Neuronal stem cell (in vitro differentiated cells): Measurements from ENCODE around the gene MADD.

ENCODE experiments used
- DNase-seq: peaks from one replicate; pipeline ENCODE4 v3.0.0-alpha.2; 2013; ENCODE audit warnings: low spot score
- H2AFZ ChIP-seq: one replicate; pipeline ENCODE4 v1.6.1; 2013; ENCODE audit warnings: mild to moderate bottlenecking, low read length, inconsistent platforms
- H2AK5ac ChIP-seq: 2 replicates; pipeline ENCODE4 v1.6.1; 2013; ENCODE audit warnings: low read depth, mild to moderate bottlenecking, inconsistent platforms, low read length, moderate library complexity, mixed read lengths
- H2BK120ac ChIP-seq: 2 replicates; pipeline ENCODE4 v1.6.1; 2013; ENCODE audit warnings: low read depth, mild to moderate bottlenecking, inconsistent platforms, low read length, moderate library complexity, mixed read lengths
- H2BK12ac ChIP-seq: one replicate; pipeline ENCODE4 v1.6.1; 2013; ENCODE audit warnings: low read length, inconsistent platforms
- H2BK15ac ChIP-seq: 2 replicates; pipeline ENCODE4 v1.6.1; 2013; ENCODE audit warnings: mild to moderate bottlenecking, low read length, inconsistent platforms, mixed read lengths
- H2BK5ac ChIP-seq: one replicate; pipeline ENCODE4 v1.6.1; 2013; ENCODE audit warnings: inconsistent platforms, mild to moderate bottlenecking, low read length, moderate library complexity
- H3K14ac ChIP-seq: one replicate; pipeline ENCODE4 v1.6.1; 2013; ENCODE audit warnings: low read length, inconsistent platforms
- H3K18ac ChIP-seq: 2 replicates; pipeline ENCODE4 v1.6.1; 2013; ENCODE audit warnings: low read length, inconsistent platforms
- H3K23ac ChIP-seq: 2 replicates; pipeline ENCODE4 v1.6.1; 2013; ENCODE audit warnings: low read depth, mild to moderate bottlenecking, mixed read lengths, low read length, inconsistent platforms; ENCODE audit not compliant: poor library complexity
- H3K27ac ChIP-seq: replicated peaks from 3 replicates; pipeline ENCODE4 v1.5.1; 2013; ENCODE audit warnings: low read length, inconsistent platforms
- H3K27me3 ChIP-seq, 3 experiments: 2 replicates each; pipeline ENCODE4 v1.6.1; 2013; ENCODE audit warnings: low read length in 3 of 3, mild to moderate bottlenecking in 2 of 3, inconsistent platforms in 1 of 3, low read depth in 1 of 3, mixed read lengths in 1 of 3, moderate library complexity in 1 of 3; ENCODE audit not compliant: control insufficient read depth in 3 of 3, insufficient read depth in 3 of 3
- H3K36me3 ChIP-seq, 2 donors: replicated peaks in 1 of 2; 2 replicates each; pipeline ENCODE4 v1.6.1; 2013; ENCODE audit warnings: low read length in 2 of 2; ENCODE audit not compliant: control insufficient read depth in 2 of 2, insufficient read depth in 2 of 2
- H3K4ac ChIP-seq: 2 replicates; pipeline ENCODE4 v1.6.1; 2013; ENCODE audit warnings: inconsistent platforms, mild to moderate bottlenecking, low read length, moderate library complexity
- H3K4me1 ChIP-seq, 2 donors: 1 replicate in 1 of 2; 2 replicates in 1 of 2; pipeline ENCODE4 v1.6.1; 2013; ENCODE audit warnings: low read length in 2 of 2, low read depth in 1 of 2; ENCODE audit not compliant: control insufficient read depth in 2 of 2, insufficient read depth in 1 of 2
- H3K4me2 ChIP-seq: one replicate; pipeline ENCODE4 v1.6.1; 2013; ENCODE audit warnings: mild to moderate bottlenecking, low read length, inconsistent platforms; ENCODE audit not compliant: insufficient read depth, poor library complexity, severe bottlenecking
- H3K4me3 ChIP-seq, 2 donors: 2 replicates each; pipeline ENCODE4 v1.5.1; 2013; ENCODE audit warnings: low read length in 2 of 2, mild to moderate bottlenecking in 2 of 2, inconsistent platforms in 1 of 2, moderate library complexity in 1 of 2
- H3K79me1 ChIP-seq: one replicate; pipeline ENCODE4 v1.6.1; 2013; ENCODE audit warnings: low read depth, mild to moderate bottlenecking, inconsistent platforms, low read length, moderate library complexity
- H3K9ac ChIP-seq: one replicate; pipeline ENCODE4 v1.6.1; 2013; ENCODE audit warnings: mild to moderate bottlenecking, low read depth, low read length, inconsistent platforms; ENCODE audit not compliant: poor library complexity
- H3K9me3 ChIP-seq, 2 donors: replicated peaks in 1 of 2; 2 replicates each; pipeline versions ENCODE3 to v1.6.1; 2013; ENCODE audit warnings: low read length in 2 of 2, mild to moderate bottlenecking in 2 of 2, inconsistent platforms in 1 of 2, low read depth in 1 of 2, mixed read lengths in 1 of 2, moderate library complexity in 1 of 2; ENCODE audit not compliant: control insufficient read depth in 2 of 2, insufficient read depth in 1 of 2
- H4K8ac ChIP-seq: one replicate; pipeline ENCODE4 v1.6.1; 2013; ENCODE audit warnings: low read depth, mild to moderate bottlenecking, inconsistent platforms, low read length, moderate library complexity
- H4K91ac ChIP-seq: one replicate; pipeline ENCODE4 v1.6.1; 2013; ENCODE audit warnings: low read length, low read depth, mild to moderate bottlenecking, inconsistent platforms; ENCODE audit not compliant: poor library complexity
- WGBS, 2 donors: extraction: QIAGEN DNeasy Blood & Tissue Kit; methylation state at CpG; one replicate each; pipeline ENCODE4 v1.1.7; 2013; ENCODE audit warnings: missing lambda C conversion rate in 2 of 2, mixed read lengths in 1 of 2; ENCODE audit not compliant: insufficient read length in 2 of 2, insufficient replicate concordance in 1 of 2; ENCODE audit errors: extremely low coverage in 2 of 2; 5-methylcytosine and 5-hydroxymethylcytosine counted together

Gene MADD

DNA sequence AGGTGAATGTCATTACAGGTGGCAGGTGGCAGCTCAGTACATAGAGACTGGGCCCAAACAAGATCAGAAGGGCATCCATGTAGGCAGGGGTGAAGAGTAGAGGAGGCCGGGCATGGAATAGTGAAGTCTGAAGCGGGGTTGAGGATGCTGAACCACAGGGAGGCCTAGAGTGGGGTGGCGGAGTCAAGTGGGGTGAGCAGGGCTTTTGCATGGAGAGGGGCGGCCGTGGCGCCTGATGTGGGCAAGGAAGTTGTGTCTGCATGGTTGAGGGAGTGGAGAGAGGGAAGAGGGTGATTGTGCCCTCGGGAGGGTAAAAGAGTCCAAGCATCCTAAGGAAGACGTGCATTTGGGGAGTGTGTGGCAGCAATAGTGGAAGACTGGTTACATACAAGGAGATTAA lies 40.8 kb upstream of the MADD start:
- H3K79me1 ChIP-seq: peaks cover 3% of the 10 kb centered on the region

GRCh38 chr11:47233051-47233450 lies 36.9 kb upstream of the MADD start:
- Histone ChIP-seq H3K4me2 (no peak overlapping the region), H2AK5ac (no peak overlapping the region), H4K91ac (no peak overlapping the region), H2AFZ (no peak overlapping the region), H3K9me3 (no peaks in the 10 kb centered on the region), H3K27me3 (no peaks in the 10 kb centered on the region), H3K23ac (no peak overlapping the region), H3K4me3 (no peak overlapping the region), H2BK15ac (no peak overlapping the region), H3K18ac (no peak overlapping the region), H3K4ac (no peak overlapping the region), H2BK12ac (no peak overlapping the region), H2BK120ac (no peak overlapping the region), H4K8ac (no peak overlapping the region), H3K36me3 (peaks cover 18 to 31% of the 10 kb centered on the region in 2 donors), H3K14ac (no peak overlapping the region), H3K27ac (no peak overlapping the region), H3K4me1 (peaks cover 0 to 2% of the 10 kb centered on the region in 2 donors), H2BK5ac (no peak overlapping the region), H3K9ac (no peak overlapping the region), H3K79me1 (peaks cover 3% of the 10 kb centered on the region)
- DNase-seq: no peak
- WGBS, 2 donors: no CpG with 5 or more reads among the region's 4 CpGs

More for the DNA sequence above, 40.8 kb upstream of the MADD start:
- Histone ChIP-seq H3K9me3 (no peaks in the 10 kb centered on the region), H2BK12ac (no peak overlapping the region), H4K91ac (no peak overlapping the region), H2BK15ac (no peak overlapping the region), H3K36me3 (peaks cover 8 to 22% of the 10 kb centered on the region in 2 donors), H3K4me2 (no peak overlapping the region), H2BK5ac (no peak overlapping the region), H4K8ac (no peak overlapping the region), H2AFZ (no peak overlapping the region), H3K9ac (peak overlapping the region; percentile 63), H3K4ac (no peak overlapping the region), H3K27me3 (no peaks in the 10 kb centered on the region), H3K23ac (no peak overlapping the region), H3K4me1 (no peaks in the 10 kb centered on the region), H3K14ac (no peak overlapping the region), H3K18ac (no peak overlapping the region), H3K4me3 (no peak overlapping the region), H2AK5ac (no peak overlapping the region), H3K27ac (no peak overlapping the region), H2BK120ac (no peak overlapping the region)
- no CpG with 5 or more reads among the region's 8 CpGs for WGBS, 2 donors
- no peak for DNase-seq

- H2BK120ac ChIP-seq: no peak overlapping the region
- no peak overlapping the region for H3K4me3 ChIP-seq
- H4K8ac ChIP-seq: no peak overlapping the region
- no peaks in the 10 kb centered on the region for H3K9me3 ChIP-seq
- no peak overlapping the region for H3K4me2 ChIP-seq
- H2BK5ac ChIP-seq: no peak overlapping the region
- no peak overlapping the region for H3K18ac ChIP-seq
- no peak overlapping the region for H4K91ac ChIP-seq
- no peak overlapping the region for H3K27ac ChIP-seq
- H2AK5ac ChIP-seq: no peak overlapping the region
- no peak for DNase-seq
- H2AFZ ChIP-seq: no peak overlapping the region
- no CpG with 5 or more reads among the region's 11 CpGs for WGBS, 2 donors
- H3K23ac ChIP-seq: no peak overlapping the region
- no peak overlapping the region for H3K14ac ChIP-seq
- no peak overlapping the region for H3K9ac ChIP-seq
- no peaks in the 10 kb centered on the region for H3K27me3 ChIP-seq
- H3K4me1 ChIP-seq: peaks cover 0 to 2% of the 10 kb centered on the region in 2 donors
- H3K4ac ChIP-seq: no peak overlapping the region
- H2BK12ac ChIP-seq: no peak overlapping the region
- peaks cover 1% of the 10 kb centered on the region for H3K79me1 ChIP-seq
- H2BK15ac ChIP-seq: no peak overlapping the region
- peaks cover 23 to 33% of the 10 kb centered on the region in 2 donors for H3K36me3 ChIP-seq
These were observed 35.8 kb upstream of the MADD start for GRCh38 chr11:47233989-47234668.

- Histone ChIP-seq H4K91ac (no peak overlapping the region), H3K27me3 (no peaks in the 10 kb centered on the region), H2BK120ac (no peak overlapping the region), H3K4ac (no peak overlapping the region), H3K79me1 (no peaks in the 10 kb centered on the region), H4K8ac (no peak overlapping the region), H3K27ac (no peak overlapping the region), H3K18ac (no peak overlapping the region), H2BK15ac (no peak overlapping the region), H3K14ac (no peak overlapping the region), H3K9me3 (no peaks in the 10 kb centered on the region), H2AFZ (no peak overlapping the region), H3K23ac (no peak overlapping the region), H3K4me3 (no peak overlapping the region), H3K36me3 (peaks cover 26 to 37% of the 10 kb centered on the region in 2 donors), H3K4me2 (no peak overlapping the region), H2AK5ac (no peak overlapping the region), H3K4me1 (peaks cover 0 to 2% of the 10 kb centered on the region in 2 donors), H2BK12ac (no peak overlapping the region), H2BK5ac (no peak overlapping the region), H3K9ac (no peak overlapping the region)
- DNase-seq: no peak
- WGBS, 2 donors: no CpG with 5 or more reads among the region's 12 CpGs
These were observed 35.2 kb upstream of the MADD start for GRCh38 chr11:47234669-47235100.
